PFSK-1 (cell line): Measurements from ENCODE around the gene VPS26B.

Experiments used
- FOXP2 ChIP-seq: optimal IDR thresholded peaks from 2 replicates; pipeline ENCODE3; 2011; ENCODE audit warnings: borderline replicate concordance, control low read depth, inconsistent platforms; ENCODE audit not compliant: insufficient read depth; ENCODE audit errors: extremely low read length, extremely low read depth
- POLR2AphosphoS5 ChIP-seq: IDR thresholded peaks from 2 replicates; pipeline ENCODE4 v1.6.1; 2012; ENCODE audit warnings: low read depth, mild to moderate bottlenecking, control low read depth, low read length, moderate library complexity
- SIN3A ChIP-seq: IDR thresholded peaks from 2 replicates; pipeline ENCODE4 v1.6.1; 2012; ENCODE audit warnings: mild to moderate bottlenecking, low read length, moderate library complexity, borderline replicate concordance; ENCODE audit not compliant: insufficient read depth
- TAF1 ChIP-seq: IDR thresholded peaks from 2 replicates; pipeline ENCODE4 v1.6.1; 2012; ENCODE audit warnings: low read length, control low read depth, borderline replicate concordance; ENCODE audit not compliant: insufficient read depth
- TF ChIP-seq, protein P1 (sequence below), 2 experiments: IDR thresholded peaks; 2 replicates each; pipeline versions ENCODE4 v1.6.1 to v1.8.0; 2011 to 2012; ENCODE audit warnings: low read depth in 2 of 2, low read length in 2 of 2, control low read depth in 1 of 2, inconsistent platforms in 1 of 2, mild to moderate bottlenecking in 1 of 2, moderate library complexity in 1 of 2; ENCODE audit not compliant: insufficient read depth in 1 of 2

DNA sequence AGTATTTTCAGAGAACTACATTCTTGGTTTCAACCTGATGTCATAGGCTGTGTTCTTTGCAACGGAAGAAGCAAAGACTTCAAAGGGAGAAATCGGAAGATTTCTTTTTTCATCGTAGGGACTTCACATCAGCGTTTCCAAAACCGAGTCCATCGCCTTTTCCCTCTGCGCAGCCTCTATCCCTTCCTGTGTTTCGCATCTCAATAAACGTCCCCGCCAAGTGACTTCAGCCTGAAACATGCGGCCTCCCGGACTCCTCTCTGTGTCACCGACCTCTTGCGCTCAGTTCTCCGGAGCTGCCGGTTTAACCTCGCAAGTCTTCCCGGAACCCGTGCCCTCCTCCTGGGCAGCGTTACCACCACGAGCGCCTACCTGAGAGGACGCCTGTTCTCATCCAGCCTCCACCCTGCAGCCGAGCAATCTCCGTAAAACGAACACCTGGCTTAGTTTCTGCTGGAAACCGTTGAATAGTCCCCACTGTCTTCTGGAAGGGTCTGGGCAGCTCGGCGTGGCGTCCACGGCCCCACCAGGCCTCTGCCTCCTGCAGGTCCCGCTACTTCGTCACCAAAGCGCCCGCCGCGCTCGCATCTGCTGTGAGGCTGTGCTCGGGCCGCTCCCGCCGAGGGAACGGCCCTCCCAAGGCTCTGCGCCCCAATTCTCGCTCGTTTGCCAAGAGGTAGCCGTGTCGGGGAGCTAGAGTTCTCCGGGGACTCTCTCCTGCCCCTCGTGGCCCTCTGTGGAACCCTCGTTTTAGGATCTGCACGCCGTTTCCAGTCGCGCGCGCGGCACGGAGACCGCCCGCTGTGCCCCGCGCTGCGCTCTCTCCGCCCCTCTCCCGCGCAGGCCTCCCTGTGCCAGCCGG is 51.3 kb downstream of the VPS26B start, which contains the start of gene GLB1L3:
- TF ChIP-seq TAF1 (no peak), POLR2AphosphoS5 (no peak), SIN3A (no peak), FOXP2 (no peak)
- TF ChIP-seq, protein P1, sequence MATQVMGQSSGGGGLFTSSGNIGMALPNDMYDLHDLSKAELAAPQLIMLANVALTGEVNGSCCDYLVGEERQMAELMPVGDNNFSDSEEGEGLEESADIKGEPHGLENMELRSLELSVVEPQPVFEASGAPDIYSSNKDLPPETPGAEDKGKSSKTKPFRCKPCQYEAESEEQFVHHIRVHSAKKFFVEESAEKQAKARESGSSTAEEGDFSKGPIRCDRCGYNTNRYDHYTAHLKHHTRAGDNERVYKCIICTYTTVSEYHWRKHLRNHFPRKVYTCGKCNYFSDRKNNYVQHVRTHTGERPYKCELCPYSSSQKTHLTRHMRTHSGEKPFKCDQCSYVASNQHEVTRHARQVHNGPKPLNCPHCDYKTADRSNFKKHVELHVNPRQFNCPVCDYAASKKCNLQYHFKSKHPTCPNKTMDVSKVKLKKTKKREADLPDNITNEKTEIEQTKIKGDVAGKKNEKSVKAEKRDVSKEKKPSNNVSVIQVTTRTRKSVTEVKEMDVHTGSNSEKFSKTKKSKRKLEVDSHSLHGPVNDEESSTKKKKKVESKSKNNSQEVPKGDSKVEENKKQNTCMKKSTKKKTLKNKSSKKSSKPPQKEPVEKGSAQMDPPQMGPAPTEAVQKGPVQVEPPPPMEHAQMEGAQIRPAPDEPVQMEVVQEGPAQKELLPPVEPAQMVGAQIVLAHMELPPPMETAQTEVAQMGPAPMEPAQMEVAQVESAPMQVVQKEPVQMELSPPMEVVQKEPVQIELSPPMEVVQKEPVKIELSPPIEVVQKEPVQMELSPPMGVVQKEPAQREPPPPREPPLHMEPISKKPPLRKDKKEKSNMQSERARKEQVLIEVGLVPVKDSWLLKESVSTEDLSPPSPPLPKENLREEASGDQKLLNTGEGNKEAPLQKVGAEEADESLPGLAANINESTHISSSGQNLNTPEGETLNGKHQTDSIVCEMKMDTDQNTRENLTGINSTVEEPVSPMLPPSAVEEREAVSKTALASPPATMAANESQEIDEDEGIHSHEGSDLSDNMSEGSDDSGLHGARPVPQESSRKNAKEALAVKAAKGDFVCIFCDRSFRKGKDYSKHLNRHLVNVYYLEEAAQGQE (IDR thresholded peaks at IDR 0.05; ENCODE audit: insufficient read depth in 1 of 2, low read depth in 2 of 2, low read length in 2 of 2), result no peak
